ENCODE data around the gene CMKLR1.

Gene CMKLR1

GRCh38 chr12:108355069-108355468, 16.0 kb upstream of the CMKLR1 start:
- TF ChIP-seq POLR2AphosphoS5 (IDR thresholded peaks at IDR 0.05; ENCODE audit: low read depth, low read length) (no peak), SIN3A (IDR thresholded peaks at IDR 0.05; ENCODE audit: borderline replicate concordance, insufficient read depth, low read length) (no peak), FOXP2 (optimal IDR thresholded peaks at IDR 0.05; ENCODE audit: borderline replicate concordance, extremely low read depth, extremely low read length, insufficient read depth) (no peak), REST (IDR thresholded peaks at IDR 0.05; ENCODE audit: insufficient read depth in 1 of 2, low read depth in 2 of 2, low read length in 2 of 2) (no peak), TAF1 (IDR thresholded peaks at IDR 0.05; ENCODE audit: borderline replicate concordance, insufficient read depth, low read length) (no peak)

- TF ChIP-seq SIN3A (IDR thresholded peaks at IDR 0.05; ENCODE audit: borderline replicate concordance, insufficient read depth, low read length), result no peak
- no peak for TF ChIP-seq POLR2AphosphoS5 (IDR thresholded peaks at IDR 0.05; ENCODE audit: low read depth, low read length)
- TF ChIP-seq REST (IDR thresholded peaks at IDR 0.05; ENCODE audit: insufficient read depth in 1 of 2, low read depth in 2 of 2, low read length in 2 of 2), result no peak
- no peak for TF ChIP-seq TAF1 (IDR thresholded peaks at IDR 0.05; ENCODE audit: borderline replicate concordance, insufficient read depth, low read length)
- no peak for TF ChIP-seq FOXP2 (optimal IDR thresholded peaks at IDR 0.05; ENCODE audit: borderline replicate concordance, extremely low read depth, extremely low read length, insufficient read depth)
Measured at GRCh38 chr12:108352591-108352990, 13.5 kb upstream of the CMKLR1 start.

- no peak for TF ChIP-seq TAF1 (IDR thresholded peaks at IDR 0.05; ENCODE audit: borderline replicate concordance, insufficient read depth, low read length)
- no peak for TF ChIP-seq POLR2AphosphoS5 (IDR thresholded peaks at IDR 0.05; ENCODE audit: low read depth, low read length)
- TF ChIP-seq SIN3A (IDR thresholded peaks at IDR 0.05; ENCODE audit: borderline replicate concordance, insufficient read depth, low read length), result no peak
Measured at GRCh38 chr12:108350511-108350910, 11.4 kb upstream of the CMKLR1 start.

GRCh38 chr12:108349278-108349688, 10.2 kb upstream of the CMKLR1 start:
- no peak for TF ChIP-seq FOXP2 (optimal IDR thresholded peaks at IDR 0.05; ENCODE audit: borderline replicate concordance, extremely low read depth, extremely low read length, insufficient read depth)
- no peak for TF ChIP-seq POLR2AphosphoS5 (IDR thresholded peaks at IDR 0.05; ENCODE audit: low read depth, low read length)
- no peak for TF ChIP-seq SIN3A (IDR thresholded peaks at IDR 0.05; ENCODE audit: borderline replicate concordance, insufficient read depth, low read length)
- no peak for TF ChIP-seq TAF1 (IDR thresholded peaks at IDR 0.05; ENCODE audit: borderline replicate concordance, insufficient read depth, low read length)
- TF ChIP-seq REST (IDR thresholded peaks at IDR 0.05; ENCODE audit: insufficient read depth in 1 of 2, low read depth in 2 of 2, low read length in 2 of 2), result no peak

DNA sequence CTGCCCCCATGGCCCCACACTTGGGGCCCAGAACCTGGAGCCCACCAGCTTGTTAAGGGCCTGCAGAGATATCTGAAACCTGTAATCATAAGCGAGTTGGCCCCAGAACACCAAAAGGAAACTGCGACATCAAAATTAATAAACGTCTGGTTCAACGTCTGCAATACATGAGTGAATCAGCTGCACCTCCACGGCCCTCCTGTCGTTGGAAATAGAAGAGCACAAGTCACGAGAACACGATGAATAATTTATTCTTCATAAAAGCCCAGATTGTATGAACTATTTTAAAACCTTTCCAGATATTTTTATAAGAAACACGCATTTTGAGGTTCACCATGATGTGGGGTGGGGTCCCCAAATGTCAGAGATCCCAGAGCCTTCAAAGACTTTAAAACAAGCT, 9.7 kb upstream of the CMKLR1 start:
- TF ChIP-seq REST (IDR thresholded peaks at IDR 0.05; ENCODE audit: insufficient read depth in 1 of 2, low read depth in 2 of 2, low read length in 2 of 2) (no peak), FOXP2 (optimal IDR thresholded peaks at IDR 0.05; ENCODE audit: borderline replicate concordance, extremely low read depth, extremely low read length, insufficient read depth) (no peak), TAF1 (IDR thresholded peaks at IDR 0.05; ENCODE audit: borderline replicate concordance, insufficient read depth, low read length) (no peak), POLR2AphosphoS5 (IDR thresholded peaks at IDR 0.05; ENCODE audit: low read depth, low read length) (no peak), SIN3A (IDR thresholded peaks at IDR 0.05; ENCODE audit: borderline replicate concordance, insufficient read depth, low read length) (no peak)
